IMR-90 (cell line): ENCODE results near the gene RNASE4. TPM values are rescaled to one million over a fixed set of nuclear protein-coding genes. Genes with fewer than 3 reads are reported as not detected.

Experiments
- ATAC-seq: fragments of 200-7000 bp; cut with Tn5 transposase; 2 replicates; pipeline ENCODE4 v1.9.1; 2020; ENCODE audit warnings: low read depth, mild to moderate bottlenecking, moderate library complexity
- BruUV-seq: library from RNA; stranded (reverse); fragments of 400-500 nt; replicated peaks from 2 replicates; lab custom pipeline; 2021; lab: Mats Ljungman, UMichigan
- CTCF ChIA-PET: fragments of 300-600 bp; formaldehyde crosslinking; extraction: SDS; loops from one replicate; lab custom pipeline; 2021; ENCODE audit warnings: antibody characterized with exemption; lab: Yijun Ruan, JAX
- POLR2A ChIA-PET: fragments of 300-600 bp; sonication (Branson Sonifier 250); formaldehyde crosslinking; loops from one replicate; lab custom pipeline; 2022; ENCODE audit warnings: antibody characterized with exemption; ENCODE audit not compliant: unreplicated experiment; lab: Charles Lee
- DNase-seq: peaks from one replicate; pipeline ENCODE4 v3.0.0; 2013
- H2AFZ ChIP-seq: replicated peaks from 2 replicates; pipeline ENCODE3; 2013; ENCODE audit warnings: low read length, mild to moderate bottlenecking; ENCODE audit not compliant: poor library complexity
- H2AK5ac ChIP-seq: 2 replicates; pipeline ENCODE4 v1.6.1; 2013; ENCODE audit warnings: low read depth, low read length, inconsistent platforms
- H2AK9ac ChIP-seq: replicated peaks from 2 replicates; pipeline ENCODE3; 2013; ENCODE audit warnings: mild to moderate bottlenecking, low read depth, low read length, moderate library complexity; ENCODE audit not compliant: poor library complexity
- H2BK120ac ChIP-seq: 2 replicates; pipeline ENCODE4 v1.6.1; 2013; ENCODE audit warnings: low read depth, low read length, inconsistent platforms
- H2BK15ac ChIP-seq: 3 replicates; pipeline ENCODE4 v1.6.1; 2013; ENCODE audit warnings: low read depth, low read length, inconsistent platforms
- H2BK20ac ChIP-seq: 2 replicates; pipeline ENCODE4 v1.6.1; 2013; ENCODE audit warnings: low read depth, mild to moderate bottlenecking, inconsistent platforms, low read length, moderate library complexity
- H2BK5ac ChIP-seq: 2 replicates; pipeline ENCODE4 v1.6.1; 2013; ENCODE audit warnings: mild to moderate bottlenecking, low read depth, low read length, inconsistent platforms; ENCODE audit not compliant: poor library complexity, severe bottlenecking
- H3K14ac ChIP-seq: replicated peaks from 2 replicates; pipeline ENCODE4 v1.6.1; 2013; ENCODE audit warnings: low read depth, low read length, inconsistent platforms
- H3K18ac ChIP-seq: 2 replicates; pipeline ENCODE4 v1.6.1; 2013; ENCODE audit warnings: low read depth, low read length, control low read depth
- H3K23ac ChIP-seq: 2 replicates; pipeline ENCODE4 v1.6.1; 2013; ENCODE audit warnings: low read depth, low read length, inconsistent platforms
- H3K27ac ChIP-seq: 2 replicates; pipeline ENCODE4 v1.5.1; 2013; ENCODE audit warnings: mild to moderate bottlenecking, control low read depth, low read length; ENCODE audit not compliant: insufficient read depth
- H3K27me3 ChIP-seq: 2 replicates; pipeline ENCODE4 v1.6.1; 2013; ENCODE audit warnings: low read length; ENCODE audit not compliant: control insufficient read depth, insufficient read depth
- H3K36me3 ChIP-seq: 2 replicates; pipeline ENCODE4 v1.6.1; 2013; ENCODE audit warnings: low read length, mixed read lengths; ENCODE audit not compliant: control insufficient read depth, insufficient read depth
- H3K4ac ChIP-seq: 2 replicates; pipeline ENCODE4 v1.6.1; 2013; ENCODE audit warnings: low read depth, low read length, inconsistent platforms
- H3K4me1 ChIP-seq: 2 replicates; pipeline ENCODE4 v1.6.1; 2013; ENCODE audit warnings: low read length, mixed read lengths; ENCODE audit not compliant: control insufficient read depth, insufficient read depth
- H3K4me2 ChIP-seq: 2 replicates; pipeline ENCODE4 v1.6.1; 2013; ENCODE audit warnings: low read depth, mild to moderate bottlenecking, control low read depth, low read length, moderate library complexity
- H3K4me3 ChIP-seq: 2 replicates; pipeline ENCODE4 v1.5.1; 2013; ENCODE audit warnings: low read depth, mild to moderate bottlenecking, control low read depth, low read length, moderate library complexity; ENCODE audit not compliant: insufficient read depth
- H3K56ac ChIP-seq: 2 replicates; pipeline ENCODE4 v1.6.1; 2013; ENCODE audit warnings: low read length, inconsistent platforms; ENCODE audit not compliant: insufficient read depth; ENCODE audit errors: extremely low read depth
- H3K79me1 ChIP-seq, 2 experiments: 2 replicates each; pipeline ENCODE4 v1.6.1; 2013; ENCODE audit warnings: low read length in 2 of 2, inconsistent platforms in 1 of 2, low read depth in 1 of 2
- H3K9ac ChIP-seq: 2 replicates; pipeline ENCODE4 v1.6.1; 2013; ENCODE audit warnings: low read depth, low read length, control low read depth
- H3K9me1 ChIP-seq: 2 replicates; pipeline ENCODE4 v1.6.1; 2013; ENCODE audit warnings: low read length, inconsistent platforms; ENCODE audit not compliant: insufficient read depth
- H3K9me3 ChIP-seq: 2 replicates; pipeline ENCODE4 v1.6.1; 2013; ENCODE audit warnings: low read length; ENCODE audit not compliant: control insufficient read depth, insufficient read depth
- H4K20me1 ChIP-seq: 2 replicates; pipeline ENCODE4 v1.6.1; 2013; ENCODE audit warnings: low read length, inconsistent platforms; ENCODE audit not compliant: insufficient read depth
- H4K5ac ChIP-seq: 2 replicates; pipeline ENCODE4 v1.6.1; 2013; ENCODE audit warnings: mild to moderate bottlenecking, low read depth, low read length, control low read depth
- H4K8ac ChIP-seq, 2 experiments: 2 replicates each; pipeline ENCODE4 v1.6.1; 2013; ENCODE audit warnings: low read depth in 2 of 2, low read length in 2 of 2, control low read depth in 1 of 2, inconsistent platforms in 1 of 2
- H4K91ac ChIP-seq: 2 replicates; pipeline ENCODE4 v1.6.1; 2013; ENCODE audit warnings: low read depth, low read length, inconsistent platforms; ENCODE audit not compliant: insufficient read depth
- BHLHE40 ChIP-seq: fragments of 150-350 bp; IDR thresholded peaks from 2 replicates; pipeline ENCODE4 v1.6.1; 2016; ENCODE audit warnings: mild to moderate bottlenecking, low read depth, low read length
- CEBPB ChIP-seq: IDR thresholded peaks from 2 replicates; pipeline ENCODE4 v1.6.1; 2012; ENCODE audit warnings: low read depth, low read length, improper control_type of control experiment
- CHD1 ChIP-seq: IDR thresholded peaks from 2 replicates; pipeline ENCODE4 v1.6.1; 2012; ENCODE audit warnings: low read depth, low read length, improper control_type of control experiment
- FOS ChIP-seq: fragments of 150-350 bp; IDR thresholded peaks from 2 replicates; pipeline ENCODE4 v1.6.1; 2016; ENCODE audit warnings: low read depth, low read length
- MAFK ChIP-seq: IDR thresholded peaks from 2 replicates; pipeline ENCODE4 v1.6.1; 2012; ENCODE audit warnings: low read depth, low read length, improper control_type of control experiment
- MAZ ChIP-seq: IDR thresholded peaks from 2 replicates; pipeline ENCODE4 v1.6.1; 2012; ENCODE audit warnings: low read depth, mild to moderate bottlenecking, low read length, improper control_type of control experiment, moderate library complexity, borderline replicate concordance
- MXI1 ChIP-seq: IDR thresholded peaks from 2 replicates; pipeline ENCODE4 v1.6.1; 2012; ENCODE audit warnings: low read depth, mild to moderate bottlenecking, low read length, moderate library complexity, borderline replicate concordance
- NFE2L2 ChIP-seq: fragments of 150-350 bp; IDR thresholded peaks from 2 replicates; pipeline ENCODE4 v1.6.1; 2016; ENCODE audit warnings: low read depth, mild to moderate bottlenecking, low read length
- POLR2A ChIP-seq: IDR thresholded peaks from 2 replicates; pipeline ENCODE4 v1.6.1; 2012; ENCODE audit warnings: mild to moderate bottlenecking, low read depth, low read length
- RAD21 ChIP-seq: IDR thresholded peaks from 2 replicates; pipeline ENCODE4 v1.6.1; 2012; ENCODE audit warnings: low read length, improper control_type of control experiment
- RCOR1 ChIP-seq: IDR thresholded peaks from 2 replicates; pipeline ENCODE4 v1.6.1; 2012; ENCODE audit warnings: mild to moderate bottlenecking, low read length, improper control_type of control experiment; ENCODE audit not compliant: insufficient replicate concordance
- RFX5 ChIP-seq: IDR thresholded peaks from 2 replicates; pipeline ENCODE4 v1.8.0; 2012; ENCODE audit warnings: low read depth, mild to moderate bottlenecking, low read length, moderate library complexity
- SMC3 ChIP-seq: fragments of 150-350 bp; IDR thresholded peaks from 2 replicates; pipeline ENCODE4 v1.6.1; 2016; ENCODE audit warnings: low read depth, mild to moderate bottlenecking, antibody characterized with exemption, low read length, moderate library complexity
- dilution Hi-C: fragments of 300-500 bp; cut with HindIII; formaldehyde crosslinking; loops from one replicate; pipeline ENCODE4 v1.14.3; 2018; ENCODE audit warnings: low sequenced_read_pairs; ENCODE audit not compliant: unreplicated experiment
- in situ Hi-C: fragments of 300-500 bp; cut with MboI; formaldehyde crosslinking; loops from 3 replicates; pipeline ENCODE4 v1.14.3; 2019; ENCODE audit warnings: low sequenced_read_pairs, inconsistent platforms, mixed read lengths
- intact Hi-C: fragments of 100-400 bp; cut with micrococcal nuclease; formaldehyde crosslinking; loops from 2 replicates; pipeline ENCODE4 v1.10.0; 2022
- polyA plus RNA-seq, 3 experiments: library from polyadenylated mRNA; depleted of rRNA; stranded (reverse); fragments of >200 nt; gene quantifications; 2 replicates each; pipeline ENCODE4 v1.2.3, GENCODE V29; 2012; ENCODE audit warnings: low replicate concordance in 1 of 3
- total RNA-seq: library from RNA; depleted of rRNA; stranded (reverse); fragments of >200 nt; gene quantifications from 2 replicates; pipeline ENCODE4 v1.2.3, GENCODE V29; 2012
- TF ChIP-seq, protein P1 (sequence below): conservative IDR thresholded peaks from 2 replicates; pipeline ENCODE4 v1.5.1; 2012; ENCODE audit warnings: mild to moderate bottlenecking, low read depth, low read length, improper control_type of control experiment
- TF ChIP-seq, protein P2 (sequence below): fragments of 150-350 bp; IDR thresholded peaks from 2 replicates; pipeline ENCODE4 v1.6.1; 2017; ENCODE audit warnings: mild to moderate bottlenecking, antibody characterized with exemption, low read length, low read depth
- TF ChIP-seq, protein P3 (sequence below): fragments of 150-350 bp; IDR thresholded peaks from 2 replicates; pipeline ENCODE4 v1.6.1; 2016; ENCODE audit warnings: low read depth, mild to moderate bottlenecking, low read length, moderate library complexity, borderline replicate concordance

The RNASE4 gene
- total and polyA plus RNA-seq, 2 of the 4 experiments (the other 2 are of a cell fraction): 10.4 to 11.6 TPM

DNA sequence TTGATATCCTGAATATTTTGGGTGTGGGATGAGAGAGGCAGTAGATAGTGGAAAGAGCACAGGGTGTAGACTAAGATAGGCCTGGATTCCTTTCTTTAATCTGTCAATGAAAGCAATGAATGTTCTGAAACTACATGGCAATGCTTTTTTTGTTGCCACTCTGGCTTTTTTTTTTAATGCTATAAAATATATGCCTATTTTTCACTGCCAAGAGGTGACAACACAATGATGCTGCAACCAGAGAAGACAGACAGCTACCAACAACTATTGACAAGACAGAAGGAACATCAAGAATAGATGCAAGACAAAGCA, 13.6 kb downstream of the RNASE4 start:
- TF ChIP-seq RAD21 (no peak), MAFK (no peak), SMC3 (no peak), CHD1 (no peak), NFE2L2 (no peak), RCOR1 (no peak), MXI1 (no peak), CEBPB (no peak), BHLHE40 (no peak), RFX5 (no peak), MAZ (no peak), POLR2A (no peak), FOS (no peak)
- TF ChIP-seq, protein P1, sequence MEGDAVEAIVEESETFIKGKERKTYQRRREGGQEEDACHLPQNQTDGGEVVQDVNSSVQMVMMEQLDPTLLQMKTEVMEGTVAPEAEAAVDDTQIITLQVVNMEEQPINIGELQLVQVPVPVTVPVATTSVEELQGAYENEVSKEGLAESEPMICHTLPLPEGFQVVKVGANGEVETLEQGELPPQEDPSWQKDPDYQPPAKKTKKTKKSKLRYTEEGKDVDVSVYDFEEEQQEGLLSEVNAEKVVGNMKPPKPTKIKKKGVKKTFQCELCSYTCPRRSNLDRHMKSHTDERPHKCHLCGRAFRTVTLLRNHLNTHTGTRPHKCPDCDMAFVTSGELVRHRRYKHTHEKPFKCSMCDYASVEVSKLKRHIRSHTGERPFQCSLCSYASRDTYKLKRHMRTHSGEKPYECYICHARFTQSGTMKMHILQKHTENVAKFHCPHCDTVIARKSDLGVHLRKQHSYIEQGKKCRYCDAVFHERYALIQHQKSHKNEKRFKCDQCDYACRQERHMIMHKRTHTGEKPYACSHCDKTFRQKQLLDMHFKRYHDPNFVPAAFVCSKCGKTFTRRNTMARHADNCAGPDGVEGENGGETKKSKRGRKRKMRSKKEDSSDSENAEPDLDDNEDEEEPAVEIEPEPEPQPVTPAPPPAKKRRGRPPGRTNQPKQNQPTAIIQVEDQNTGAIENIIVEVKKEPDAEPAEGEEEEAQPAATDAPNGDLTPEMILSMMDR: no peak
- TF ChIP-seq, protein P2, sequence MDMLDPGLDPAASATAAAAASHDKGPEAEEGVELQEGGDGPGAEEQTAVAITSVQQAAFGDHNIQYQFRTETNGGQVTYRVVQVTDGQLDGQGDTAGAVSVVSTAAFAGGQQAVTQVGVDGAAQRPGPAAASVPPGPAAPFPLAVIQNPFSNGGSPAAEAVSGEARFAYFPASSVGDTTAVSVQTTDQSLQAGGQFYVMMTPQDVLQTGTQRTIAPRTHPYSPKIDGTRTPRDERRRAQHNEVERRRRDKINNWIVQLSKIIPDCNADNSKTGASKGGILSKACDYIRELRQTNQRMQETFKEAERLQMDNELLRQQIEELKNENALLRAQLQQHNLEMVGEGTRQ: no peak
- TF ChIP-seq, protein P3, sequence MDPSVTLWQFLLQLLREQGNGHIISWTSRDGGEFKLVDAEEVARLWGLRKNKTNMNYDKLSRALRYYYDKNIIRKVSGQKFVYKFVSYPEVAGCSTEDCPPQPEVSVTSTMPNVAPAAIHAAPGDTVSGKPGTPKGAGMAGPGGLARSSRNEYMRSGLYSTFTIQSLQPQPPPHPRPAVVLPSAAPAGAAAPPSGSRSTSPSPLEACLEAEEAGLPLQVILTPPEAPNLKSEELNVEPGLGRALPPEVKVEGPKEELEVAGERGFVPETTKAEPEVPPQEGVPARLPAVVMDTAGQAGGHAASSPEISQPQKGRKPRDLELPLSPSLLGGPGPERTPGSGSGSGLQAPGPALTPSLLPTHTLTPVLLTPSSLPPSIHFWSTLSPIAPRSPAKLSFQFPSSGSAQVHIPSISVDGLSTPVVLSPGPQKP: no peak
- POLR2A ChIA-PET: no interaction called here
- Histone ChIP-seq H2BK15ac (no peak overlapping the region), H4K20me1 (no peaks in the 10 kb centered on the region), H3K4me2 (no peak overlapping the region), H3K14ac (no peak overlapping the region), H4K91ac (no peak overlapping the region), H3K23ac (no peak overlapping the region), H2AK9ac (no peak overlapping the region), H3K27ac (no peak overlapping the region), H3K4ac (no peak overlapping the region), H3K9me3 (no peaks in the 10 kb centered on the region), H2BK5ac (no peak overlapping the region), H3K27me3 (no peaks in the 10 kb centered on the region), H2BK120ac (no peak overlapping the region), H3K9ac (no peak overlapping the region), H3K79me1 (no peaks in the 10 kb centered on the region), H2AK5ac (no peak overlapping the region), H3K18ac (no peak overlapping the region), H4K5ac (no peak overlapping the region), H4K8ac (no peak overlapping the region), H2AFZ (no peak overlapping the region), H2BK20ac (no peak overlapping the region), H3K9me1 (no peaks in the 10 kb centered on the region), H3K4me3 (no peak overlapping the region), H3K56ac (no peak overlapping the region), H3K4me1 (no peaks in the 10 kb centered on the region), H3K36me3 (no peaks in the 10 kb centered on the region)
- BruUV-seq: no TSS peak
- DNase-seq (no peak), ATAC-seq (no peak)
- intact Hi-C loops: loop anchor here (5.0 kb wide), 1 partner anchor 409 kb away; no protein-coding TSS in a partner anchor
- CTCF ChIA-PET: interaction anchor here (0.5 to 0.7 kb wide), 2 partner anchors 157 to 273 kb away, joined by 4 to 5 read pairs; no protein-coding TSS in a partner anchor
- in situ Hi-C loops: loop anchor here (10.0 kb wide), 1 partner anchor 267 kb away; no protein-coding TSS in a partner anchor
- dilution Hi-C loops: no loop called here
